GM23338 (cell line): ENCODE results near the gene PACSIN1. TPM values are rescaled to one million over a fixed set of nuclear protein-coding genes. Genes with fewer than 3 reads are reported as not detected.

Experiments
- ATAC-seq: fragments of 200-7000 bp; cut with Tn5 transposase; 3 replicates; pipeline ENCODE4 v1.9.1; 2020
- DNase-seq: peaks from one replicate; pipeline ENCODE4 v3.0.0-alpha.2; 2015; ENCODE audit warnings: low spot score
- H2AFZ ChIP-seq: fragments of 200-600 bp; sonication (generic); 2 replicates; pipeline ENCODE4 v1.8.0; 2016; ENCODE audit warnings: antibody characterized with exemption, mild to moderate bottlenecking, moderate library complexity
- H3F3A ChIP-seq: fragments of 200-600 bp; sonication (generic); replicated peaks from 2 replicates; pipeline ENCODE4 v1.8.0; 2017; ENCODE audit warnings: antibody characterized with exemption, mixed run types, low read depth
- H3K27ac ChIP-seq: fragments of 200-600 bp; sonication (generic); 2 replicates; pipeline ENCODE4 v1.6.1; 2016; ENCODE audit warnings: low read depth
- H3K27me3 ChIP-seq: fragments of 200-600 bp; sonication (generic); 2 replicates; pipeline ENCODE4 v1.8.0; 2016; ENCODE audit warnings: mild to moderate bottlenecking, mixed run types, moderate library complexity; ENCODE audit not compliant: insufficient read depth
- H3K36me3 ChIP-seq: fragments of 200-600 bp; sonication (generic); 2 replicates; pipeline ENCODE4 v1.8.0; 2016; ENCODE audit warnings: mild to moderate bottlenecking; ENCODE audit not compliant: insufficient read depth
- H3K4me1 ChIP-seq: fragments of 200-600 bp; sonication (generic); 2 replicates; pipeline ENCODE4 v1.8.0; 2016; ENCODE audit warnings: mild to moderate bottlenecking, moderate library complexity; ENCODE audit not compliant: insufficient read depth
- H3K4me2 ChIP-seq: fragments of 200-600 bp; sonication (generic); 2 replicates; pipeline ENCODE4 v1.7.1; 2017; ENCODE audit warnings: mixed run types
- H3K4me3 ChIP-seq: fragments of 200-600 bp; sonication (generic); 2 replicates; pipeline ENCODE4 v1.6.1; 2016; ENCODE audit warnings: mixed run types
- H3K79me2 ChIP-seq: fragments of 200-600 bp; sonication (generic); replicated peaks from 2 replicates; pipeline ENCODE4 v1.8.0; 2017; ENCODE audit warnings: mild to moderate bottlenecking; ENCODE audit not compliant: insufficient read depth
- H3K9me2 ChIP-seq: fragments of 200-600 bp; sonication (generic); 2 replicates; pipeline ENCODE4 v1.8.0; 2017; ENCODE audit not compliant: insufficient read depth
- H4K20me1 ChIP-seq: fragments of 200-600 bp; sonication (generic); replicated peaks from 2 replicates; pipeline ENCODE4 v1.8.0; 2017; ENCODE audit warnings: mild to moderate bottlenecking; ENCODE audit not compliant: insufficient read depth
- H3K27ac Mint-ChIP-seq: 2 replicates; pipeline ENCODE4 v1.8.0; 2020; ENCODE audit warnings: inconsistent platforms, mild to moderate bottlenecking, moderate library complexity, mixed read lengths
- H3K27me3 Mint-ChIP-seq: 3 replicates; pipeline ENCODE4 v1.8.0; 2022; ENCODE audit warnings: low read depth, mild to moderate bottlenecking, moderate library complexity, mixed read lengths, inconsistent platforms; ENCODE audit not compliant: insufficient read depth, poor library complexity
- H3K36me3 Mint-ChIP-seq: 3 replicates; pipeline ENCODE4 v1.8.0; 2021; ENCODE audit warnings: low read depth, mild to moderate bottlenecking, inconsistent platforms, moderate library complexity, mixed read lengths
- H3K4me1 Mint-ChIP-seq: 3 replicates; pipeline ENCODE4 v1.8.0; 2020; ENCODE audit warnings: mild to moderate bottlenecking, inconsistent platforms, mixed read lengths
- H3K4me3 Mint-ChIP-seq: 3 replicates; pipeline ENCODE4 v1.8.0; 2021; ENCODE audit warnings: moderate library complexity, mild to moderate bottlenecking, inconsistent platforms, mixed read lengths
- H3K9me3 Mint-ChIP-seq: 3 replicates; pipeline ENCODE4 v1.8.0; 2020; ENCODE audit warnings: moderate library complexity, mild to moderate bottlenecking, inconsistent platforms, mixed read lengths
- CTCF ChIP-seq, 2 experiments: fragments of 200-600 bp in 1 of 2; sonication (generic) in 1 of 2; conservative IDR thresholded peaks; 2 replicates each; pipeline versions ENCODE4 v1.5.1 to v1.6.1; 2016 to 2017; ENCODE audit warnings: antibody characterized with exemption in 2 of 2, low read depth in 2 of 2, mild to moderate bottlenecking in 2 of 2, moderate library complexity in 1 of 2
- ETS1 ChIP-seq: IDR thresholded peaks from 2 replicates; pipeline ENCODE4 v1.6.1; 2016; ENCODE audit warnings: antibody characterized with exemption
- EZH2 ChIP-seq: fragments of 200-600 bp; sonication (generic); IDR thresholded peaks from one replicate; pipeline ENCODE4 v1.8.0; 2017; ENCODE audit warnings: antibody characterized with exemption, mild to moderate bottlenecking, low read depth; ENCODE audit not compliant: unreplicated experiment
- EZH2phosphoT487 ChIP-seq: fragments of 200-600 bp; sonication (generic); IDR thresholded peaks from one replicate; pipeline ENCODE4 v1.8.1; 2018; ENCODE audit warnings: antibody characterized with exemption; ENCODE audit not compliant: unreplicated experiment
- JUNB ChIP-seq: IDR thresholded peaks from one replicate; pipeline ENCODE4 v1.6.1; 2016; ENCODE audit warnings: antibody characterized with exemption; ENCODE audit not compliant: unreplicated experiment
- POLR2AphosphoS5 ChIP-seq: IDR thresholded peaks from 2 replicates; pipeline ENCODE4 v1.6.1; 2016; ENCODE audit warnings: antibody characterized with exemption, low read depth
- STAT1 ChIP-seq: IDR thresholded peaks from one replicate; pipeline ENCODE4 v1.6.1; 2016; ENCODE audit warnings: antibody characterized with exemption; ENCODE audit not compliant: unreplicated experiment
- ZNF114 ChIP-seq: fragments of 250-450 bp; sonication (Bioruptor Pico); IDR thresholded peaks from 2 replicates; pipeline ENCODE4 v1.5.0; 2020; ENCODE audit warnings: mild to moderate bottlenecking, moderate library complexity
- ZNF331 ChIP-seq: fragments of 250-450 bp; sonication (Bioruptor Pico); IDR thresholded peaks from 2 replicates; pipeline ENCODE4 v1.5.0; 2020; ENCODE audit warnings: low read depth, mild to moderate bottlenecking, moderate library complexity
- polyA plus RNA-seq: library from polyadenylated mRNA; unstranded; fragments of >200 nt; fragmentation: Nextera tagmentation; extraction: Ambion mirVana; gene quantifications from 2 replicates; pipeline ENCODE4 v1.2.1, GENCODE V29; 2016
- total RNA-seq: library from RNA; depleted of rRNA; stranded (reverse); fragments of >200 nt; shearing (Covaris generic); gene quantifications from 2 replicates; pipeline ENCODE4 v1.2.3, GENCODE V29; 2014
- TF ChIP-seq, protein P1 (sequence below): fragments of 250-450 bp; sonication (Bioruptor Pico); IDR thresholded peaks from 2 replicates; pipeline ENCODE4 v1.5.0; 2020; ENCODE audit warnings: mild to moderate bottlenecking, moderate library complexity

The PACSIN1 gene
- total and polyA plus RNA-seq, 2 experiments from 2014 or later: 5.2 to 8.7 TPM

DNA sequence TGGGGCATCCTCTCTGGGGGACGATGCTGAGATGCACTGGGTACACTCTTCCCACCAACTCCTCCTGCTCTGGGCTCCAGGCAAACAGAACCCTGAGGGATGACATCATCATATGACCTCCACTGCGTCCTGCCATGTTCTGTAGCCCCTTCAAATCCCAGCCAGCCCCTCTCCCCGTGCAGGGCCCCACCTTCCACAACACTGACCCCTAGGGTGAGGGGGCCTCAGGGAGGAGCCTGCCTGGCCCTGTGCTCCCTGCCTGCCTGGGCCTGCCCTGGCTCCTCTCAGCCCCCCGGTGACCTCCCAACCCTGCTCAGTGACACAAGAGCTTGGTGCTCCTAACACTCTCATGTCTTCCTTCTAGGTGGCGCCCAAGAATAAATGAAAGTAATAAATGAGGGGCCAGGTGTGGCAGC lies 99.9 kb downstream of the PACSIN1 start:
- no peaks in the 10 kb centered on the region; the same call in 1 of the 2 replicates for H3K4me1 ChIP-seq
- H3K9me3 Mint-ChIP-seq: no peaks in the 10 kb centered on the region; the same call in 1 of the 3 replicates
- no peaks in the 10 kb centered on the region for H4K20me1 ChIP-seq
- no peaks in the 10 kb centered on the region for H3K79me2 ChIP-seq
- no peak overlapping the region for H3K4me3 ChIP-seq
- H3K36me3 ChIP-seq: no peaks in the 10 kb centered on the region
- no peak overlapping the region for H3K27ac Mint-ChIP-seq
- H3K27me3 Mint-ChIP-seq: peaks cover 7% of the 10 kb centered on the region
- TF ChIP-seq CTCF (conservative IDR thresholded peaks at IDR 0.05; ENCODE audit: low read depth in 2 of 2): peak in 1 of 2 experiments; percentile 44; a peak in 1 of 4 replicates
- TF ChIP-seq ZNF114 (CRISPR knock-in tag): no peak
- TF ChIP-seq EZH2phosphoT487: no peak
- no peak for TF ChIP-seq ZNF331 (CRISPR knock-in tag)
- no peaks in the 10 kb centered on the region for H3K36me3 Mint-ChIP-seq
- no peak overlapping the region for H2AFZ ChIP-seq
- H3K9me2 ChIP-seq: no peaks in the 10 kb centered on the region
- no peak overlapping the region for H3K4me2 ChIP-seq
- H3K27ac ChIP-seq: no peak overlapping the region
- no peaks in the 10 kb centered on the region for H3K27me3 ChIP-seq
- DNase-seq (no peak), ATAC-seq (peak; percentile 32)
- H3K4me1 Mint-ChIP-seq: peaks cover 16% of the 10 kb centered on the region; the same call in 2 of the 3 replicates
- no peak overlapping the region for H3K4me3 Mint-ChIP-seq
- H3F3A ChIP-seq: no peaks in the 10 kb centered on the region

GRCh38 chr6:34566830-34567546 lies 101.1 kb downstream of the PACSIN1 start:
- H3K4me2 ChIP-seq: no peak overlapping the region
- H3K36me3 ChIP-seq: no peaks in the 10 kb centered on the region
- ATAC-seq (peak; percentile 13), DNase-seq (no peak)
- H3K27ac ChIP-seq: no peak overlapping the region
- Mint-ChIP-seq H3K36me3 (no peaks in the 10 kb centered on the region), H3K27ac (no peak overlapping the region; the same call in 1 of the 2 replicates), H3K9me3 (no peaks in the 10 kb centered on the region; the same call in 1 of the 3 replicates), H3K4me1 (peaks cover 16% of the 10 kb centered on the region; the same call in 2 of the 3 replicates), H3K4me3 (no peak overlapping the region), H3K27me3 (peaks cover 13% of the 10 kb centered on the region)
- H3K27me3 ChIP-seq: no peaks in the 10 kb centered on the region
- H2AFZ ChIP-seq: no peak overlapping the region
- H3K9me2 ChIP-seq: no peaks in the 10 kb centered on the region
- no peaks in the 10 kb centered on the region for H3K4me1 ChIP-seq
- H3K4me3 ChIP-seq: no peak overlapping the region
- H3K79me2 ChIP-seq: no peaks in the 10 kb centered on the region
- no peaks in the 10 kb centered on the region for H4K20me1 ChIP-seq
- H3F3A ChIP-seq: no peaks in the 10 kb centered on the region
- TF ChIP-seq EZH2 (no peak), EZH2phosphoT487 (no peak), STAT1 (no peak), ETS1 (no peak), ZNF114 (CRISPR knock-in tag) (no peak), JUNB (no peak), POLR2AphosphoS5 (no peak)
- TF ChIP-seq, protein P1, sequence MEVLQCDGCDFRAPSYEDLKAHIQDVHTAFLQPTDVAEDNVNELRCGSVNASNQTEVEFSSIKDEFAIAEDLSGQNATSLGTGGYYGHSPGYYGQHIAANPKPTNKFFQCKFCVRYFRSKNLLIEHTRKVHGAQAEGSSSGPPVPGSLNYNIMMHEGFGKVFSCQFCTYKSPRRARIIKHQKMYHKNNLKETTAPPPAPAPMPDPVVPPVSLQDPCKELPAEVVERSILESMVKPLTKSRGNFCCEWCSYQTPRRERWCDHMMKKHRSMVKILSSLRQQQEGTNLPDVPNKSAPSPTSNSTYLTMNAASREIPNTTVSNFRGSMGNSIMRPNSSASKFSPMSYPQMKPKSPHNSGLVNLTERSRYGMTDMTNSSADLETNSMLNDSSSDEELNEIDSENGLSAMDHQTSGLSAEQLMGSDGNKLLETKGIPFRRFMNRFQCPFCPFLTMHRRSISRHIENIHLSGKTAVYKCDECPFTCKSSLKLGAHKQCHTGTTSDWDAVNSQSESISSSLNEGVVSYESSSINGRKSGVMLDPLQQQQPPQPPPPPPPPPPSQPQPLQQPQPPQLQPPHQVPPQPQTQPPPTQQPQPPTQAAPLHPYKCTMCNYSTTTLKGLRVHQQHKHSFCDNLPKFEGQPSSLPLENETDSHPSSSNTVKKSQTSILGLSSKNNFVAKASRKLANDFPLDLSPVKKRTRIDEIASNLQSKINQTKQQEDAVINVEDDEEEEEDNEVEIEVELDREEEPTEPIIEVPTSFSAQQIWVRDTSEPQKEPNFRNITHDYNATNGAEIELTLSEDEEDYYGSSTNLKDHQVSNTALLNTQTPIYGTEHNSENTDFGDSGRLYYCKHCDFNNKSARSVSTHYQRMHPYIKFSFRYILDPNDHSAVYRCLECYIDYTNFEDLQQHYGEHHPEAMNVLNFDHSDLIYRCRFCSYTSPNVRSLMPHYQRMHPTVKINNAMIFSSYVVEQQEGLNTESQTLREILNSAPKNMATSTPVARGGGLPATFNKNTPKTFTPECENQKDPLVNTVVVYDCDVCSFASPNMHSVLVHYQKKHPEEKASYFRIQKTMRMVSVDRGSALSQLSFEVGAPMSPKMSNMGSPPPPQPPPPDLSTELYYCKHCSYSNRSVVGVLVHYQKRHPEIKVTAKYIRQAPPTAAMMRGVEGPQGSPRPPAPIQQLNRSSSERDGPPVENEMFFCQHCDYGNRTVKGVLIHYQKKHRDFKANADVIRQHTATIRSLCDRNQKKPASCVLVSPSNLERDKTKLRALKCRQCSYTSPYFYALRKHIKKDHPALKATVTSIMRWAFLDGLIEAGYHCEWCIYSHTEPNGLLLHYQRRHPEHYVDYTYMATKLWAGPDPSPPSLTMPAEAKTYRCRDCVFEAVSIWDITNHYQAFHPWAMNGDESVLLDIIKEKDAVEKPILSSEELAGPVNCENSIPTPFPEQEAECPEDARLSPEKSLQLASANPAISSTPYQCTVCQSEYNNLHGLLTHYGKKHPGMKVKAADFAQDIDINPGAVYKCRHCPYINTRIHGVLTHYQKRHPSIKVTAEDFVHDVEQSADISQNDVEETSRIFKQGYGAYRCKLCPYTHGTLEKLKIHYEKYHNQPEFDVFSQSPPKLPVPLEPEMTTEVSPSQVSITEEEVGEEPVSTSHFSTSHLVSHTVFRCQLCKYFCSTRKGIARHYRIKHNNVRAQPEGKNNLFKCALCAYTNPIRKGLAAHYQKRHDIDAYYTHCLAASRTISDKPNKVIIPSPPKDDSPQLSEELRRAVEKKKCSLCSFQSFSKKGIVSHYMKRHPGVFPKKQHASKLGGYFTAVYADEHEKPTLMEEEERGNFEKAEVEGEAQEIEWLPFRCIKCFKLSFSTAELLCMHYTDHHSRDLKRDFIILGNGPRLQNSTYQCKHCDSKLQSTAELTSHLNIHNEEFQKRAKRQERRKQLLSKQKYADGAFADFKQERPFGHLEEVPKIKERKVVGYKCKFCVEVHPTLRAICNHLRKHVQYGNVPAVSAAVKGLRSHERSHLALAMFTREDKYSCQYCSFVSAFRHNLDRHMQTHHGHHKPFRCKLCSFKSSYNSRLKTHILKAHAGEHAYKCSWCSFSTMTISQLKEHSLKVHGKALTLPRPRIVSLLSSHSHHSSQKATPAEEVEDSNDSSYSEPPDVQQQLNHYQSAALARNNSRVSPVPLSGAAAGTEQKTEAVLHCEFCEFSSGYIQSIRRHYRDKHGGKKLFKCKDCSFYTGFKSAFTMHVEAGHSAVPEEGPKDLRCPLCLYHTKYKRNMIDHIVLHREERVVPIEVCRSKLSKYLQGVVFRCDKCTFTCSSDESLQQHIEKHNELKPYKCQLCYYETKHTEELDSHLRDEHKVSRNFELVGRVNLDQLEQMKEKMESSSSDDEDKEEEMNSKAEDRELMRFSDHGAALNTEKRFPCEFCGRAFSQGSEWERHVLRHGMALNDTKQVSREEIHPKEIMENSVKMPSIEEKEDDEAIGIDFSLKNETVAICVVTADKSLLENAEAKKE (CRISPR knock-in tag): no peak
